H9 (cell line): ENCODE data around the gene GPC1. TPM values are rescaled to one million over a fixed set of nuclear protein-coding genes. Genes with fewer than 3 reads are reported as not detected.

Experiments used
- DNase-seq: peaks from one replicate; pipeline ENCODE4 v3.0.0-alpha.2; 2017
- H2AFZ ChIP-seq: one replicate; pipeline ENCODE4 v1.6.1; 2013; ENCODE audit warnings: mild to moderate bottlenecking, low read length, control low read depth, moderate library complexity
- H2AK5ac ChIP-seq: 2 replicates; pipeline ENCODE4 v1.6.1; 2013; ENCODE audit warnings: low read length, control low read depth, mixed read lengths; ENCODE audit not compliant: insufficient read length
- H2BK120ac ChIP-seq: one replicate; pipeline ENCODE4 v1.6.1; 2013; ENCODE audit warnings: low read depth, mild to moderate bottlenecking, low read length, control low read depth, inconsistent platforms; ENCODE audit not compliant: poor library complexity, severe bottlenecking
- H2BK12ac ChIP-seq: 2 replicates; pipeline ENCODE4 v1.6.1; 2013; ENCODE audit warnings: low read length, control low read depth, mixed read lengths, low read depth; ENCODE audit not compliant: insufficient read length
- H2BK15ac ChIP-seq: 2 replicates; pipeline ENCODE4 v1.6.1; 2013; ENCODE audit warnings: low read depth, low read length, control low read depth
- H2BK20ac ChIP-seq: one replicate; pipeline ENCODE4 v1.6.1; 2013; ENCODE audit warnings: low read depth, mild to moderate bottlenecking, low read length, control low read depth, inconsistent platforms; ENCODE audit not compliant: poor library complexity, severe bottlenecking
- H2BK5ac ChIP-seq: 2 replicates; pipeline ENCODE4 v1.6.1; 2013; ENCODE audit warnings: low read length, control low read depth, mixed read lengths; ENCODE audit not compliant: insufficient read length
- H3K14ac ChIP-seq: 2 replicates; pipeline ENCODE4 v1.6.1; 2013; ENCODE audit warnings: low read length, control low read depth; ENCODE audit not compliant: insufficient read depth
- H3K18ac ChIP-seq: 2 replicates; pipeline ENCODE4 v1.6.1; 2013; ENCODE audit warnings: low read depth, mild to moderate bottlenecking, mixed read lengths, low read length, control low read depth; ENCODE audit not compliant: insufficient read length
- H3K23ac ChIP-seq: 2 replicates; pipeline ENCODE4 v1.6.1; 2013; ENCODE audit warnings: low read length, control low read depth, mixed read lengths, low read depth; ENCODE audit not compliant: insufficient read length
- H3K23me2 ChIP-seq: 2 replicates; pipeline ENCODE4 v1.6.1; 2013; ENCODE audit warnings: low read depth, mild to moderate bottlenecking, mixed read lengths, low read length, control low read depth; ENCODE audit not compliant: insufficient read length, poor library complexity, severe bottlenecking
- H3K27ac ChIP-seq: 2 replicates; pipeline ENCODE4 v1.5.1; 2013; ENCODE audit warnings: low read length, control low read depth, mixed read lengths, low read depth; ENCODE audit not compliant: insufficient read length
- H3K27me3 ChIP-seq: 2 replicates; pipeline ENCODE4 v1.6.1; 2013; ENCODE audit warnings: low read length, control low read depth, inconsistent platforms; ENCODE audit not compliant: insufficient read depth
- H3K4ac ChIP-seq: 2 replicates; pipeline ENCODE4 v1.6.1; 2013; ENCODE audit warnings: low read depth, mild to moderate bottlenecking, control low read depth, inconsistent platforms, low read length, moderate library complexity
- H3K4me1 ChIP-seq: 2 replicates; pipeline ENCODE4 v1.6.1; 2013; ENCODE audit warnings: low read length, control low read depth, inconsistent platforms; ENCODE audit not compliant: insufficient read depth
- H3K4me2 ChIP-seq: 2 replicates; pipeline ENCODE4 v1.6.1; 2013; ENCODE audit warnings: low read length, control low read depth, mixed read lengths; ENCODE audit not compliant: insufficient read length, insufficient read depth
- H3K56ac ChIP-seq: 2 replicates; pipeline ENCODE4 v1.6.1; 2013; ENCODE audit warnings: low read depth, mild to moderate bottlenecking, mixed read lengths, low read length, control low read depth; ENCODE audit not compliant: insufficient read length
- H3K79me1 ChIP-seq: 2 replicates; pipeline ENCODE4 v1.6.1; 2013; ENCODE audit warnings: low read depth, mild to moderate bottlenecking, moderate library complexity, low read length, control low read depth, inconsistent platforms; ENCODE audit not compliant: insufficient read depth, poor library complexity, severe bottlenecking
- H3K79me2 ChIP-seq: 2 replicates; pipeline ENCODE4 v1.6.1; 2013; ENCODE audit warnings: low read length, control low read depth, inconsistent platforms; ENCODE audit not compliant: insufficient read depth
- H3K9ac ChIP-seq: 2 replicates; pipeline ENCODE4 v1.6.1; 2013; ENCODE audit warnings: low read length, control low read depth, mixed read lengths; ENCODE audit not compliant: insufficient read length; ENCODE audit errors: extremely low read depth
- H3K9me3 ChIP-seq: one replicate; pipeline ENCODE4 v1.6.1; 2013; ENCODE audit warnings: low read depth, low read length, inconsistent platforms; ENCODE audit not compliant: control insufficient read depth
- H3T11ph ChIP-seq: one replicate; pipeline ENCODE4 v1.6.1; 2013; ENCODE audit warnings: mild to moderate bottlenecking, low read length, control low read depth, inconsistent platforms
- H4K20me1 ChIP-seq: one replicate; pipeline ENCODE4 v1.6.1; 2013; ENCODE audit not compliant: control insufficient read depth, insufficient read length, insufficient read depth
- H4K5ac ChIP-seq: 2 replicates; pipeline ENCODE4 v1.6.1; 2013; ENCODE audit warnings: low read depth, mild to moderate bottlenecking, mixed read lengths, low read length, control low read depth; ENCODE audit not compliant: insufficient read length
- H4K8ac ChIP-seq: replicated peaks from 2 replicates; pipeline ENCODE4 v1.6.1; 2013; ENCODE audit warnings: low read length, control low read depth, mixed read lengths, low read depth; ENCODE audit not compliant: insufficient read length
- H4K91ac ChIP-seq: 2 replicates; pipeline ENCODE4 v1.6.1; 2013; ENCODE audit warnings: low read depth, mild to moderate bottlenecking, moderate library complexity, mixed read lengths, low read length, control low read depth; ENCODE audit not compliant: insufficient read length
- H3K27ac Mint-ChIP-seq, 3 experiments: 2 replicates in 2 of 3; 3 replicates in 1 of 3; pipeline ENCODE4 v1.8.0; 2020 to 2021; ENCODE audit warnings: mixed read lengths in 3 of 3, mild to moderate bottlenecking in 1 of 3, moderate library complexity in 1 of 3
- H3K27me3 Mint-ChIP-seq: 2 replicates; pipeline ENCODE4 v1.8.0; 2021; ENCODE audit warnings: low read depth, mild to moderate bottlenecking, moderate library complexity, mixed read lengths
- H3K36me3 Mint-ChIP-seq, 3 experiments: 2 replicates in 2 of 3; 3 replicates in 1 of 3; pipeline ENCODE4 v1.8.0; 2020 to 2021; ENCODE audit warnings: low read depth in 3 of 3, mixed read lengths in 3 of 3; ENCODE audit not compliant: insufficient read depth in 1 of 3
- H3K4me1 Mint-ChIP-seq, 2 experiments: 2 replicates each; pipeline ENCODE4 v1.8.0; 2020; ENCODE audit warnings: mixed read lengths in 2 of 2
- H3K4me3 Mint-ChIP-seq, 2 experiments: 2 replicates in 1 of 2; 3 replicates in 1 of 2; pipeline ENCODE4 v1.8.0; 2020 to 2021; ENCODE audit warnings: mild to moderate bottlenecking in 2 of 2, mixed read lengths in 2 of 2, moderate library complexity in 1 of 2
- H3K9me3 Mint-ChIP-seq, 2 experiments: 2 replicates in 1 of 2; 3 replicates in 1 of 2; pipeline ENCODE4 v1.8.0; 2020; ENCODE audit warnings: mild to moderate bottlenecking in 2 of 2, mixed read lengths in 2 of 2, moderate library complexity in 1 of 2
- CTCF ChIP-seq: fragments of 200-600 bp; sonication (generic); conservative IDR thresholded peaks from 3 replicates; pipeline ENCODE4 v1.8.0; 2021; ENCODE audit warnings: antibody characterized with exemption, mild to moderate bottlenecking
- WGBS: extraction: QIAGEN DNeasy Blood & Tissue Kit; methylation state at CpG from one replicate; pipeline ENCODE4 v1.1.7; 2013; ENCODE audit warnings: missing lambda C conversion rate, low lambda C conversion rate, mixed read lengths; ENCODE audit not compliant: insufficient read length; ENCODE audit errors: extremely low coverage; 5-methylcytosine and 5-hydroxymethylcytosine counted together
- total RNA-seq: library from RNA; stranded (reverse); gene quantifications from 2 replicates; pipeline ENCODE4 v1.2.1, GENCODE V29; 2021

The GPC1 gene
- total RNA-seq, 1 experiment from 2014 or later, result 39.4 TPM

GRCh38 chr2:240466579-240467148 lies 31.2 kb downstream of the GPC1 start:
- no peak for TF ChIP-seq CTCF
- Mint-ChIP-seq H3K27me3 (peaks cover 8% of the 10 kb centered on the region; the same call in 1 of the 2 replicates), H3K4me3 (no peak overlapping the region), H3K9me3 (no peaks in the 10 kb centered on the region), H3K27ac (no peak overlapping the region), H3K36me3 (peaks cover 0 to 16% (median 16%) of the 10 kb centered on the region in 3 experiments; a peak in 6 of 7 replicates), H3K4me1 (peaks cover 2 to 3% of the 10 kb centered on the region in 2 experiments; a peak in 2 of 4 replicates)
- H3K23ac ChIP-seq, result no peak overlapping the region
- H4K20me1 ChIP-seq, result no peaks in the 10 kb centered on the region
- H4K5ac ChIP-seq, result no peak overlapping the region
- H3K14ac ChIP-seq, result no peak overlapping the region
- no peak overlapping the region for H3T11ph ChIP-seq
- H3K9ac ChIP-seq, result no peak overlapping the region
- no peaks in the 10 kb centered on the region for H3K27me3 ChIP-seq
- no peaks in the 10 kb centered on the region for H3K4me1 ChIP-seq
- H2BK20ac ChIP-seq, result no peak overlapping the region
- H3K23me2 ChIP-seq, result no peaks in the 10 kb centered on the region
- no peaks in the 10 kb centered on the region for H3K79me2 ChIP-seq
- no peaks in the 10 kb centered on the region for H3K9me3 ChIP-seq
- no peak overlapping the region for H3K18ac ChIP-seq
- no CpG with 5 or more reads among the region's 19 CpGs for WGBS
- H2BK5ac ChIP-seq, result no peak overlapping the region
- no peak overlapping the region for H3K4ac ChIP-seq
- H3K4me2 ChIP-seq, result no peak overlapping the region
- no peak overlapping the region for H4K8ac ChIP-seq
- H3K79me1 ChIP-seq, result no peaks in the 10 kb centered on the region
- no peak overlapping the region for H3K27ac ChIP-seq
- no peak overlapping the region for H2AK5ac ChIP-seq
- no peak overlapping the region for H4K91ac ChIP-seq
- peak; percentile 20 for DNase-seq
- no peak overlapping the region for H2BK120ac ChIP-seq
- no peak overlapping the region for H2AFZ ChIP-seq
- H3K56ac ChIP-seq, result no peak overlapping the region
- H2BK15ac ChIP-seq, result no peak overlapping the region
- H2BK12ac ChIP-seq, result no peak overlapping the region
